GM12892 (cell line): Measurements from ENCODE around the gene GULP1.

Experiments
- POLR2A ChIP-seq: IDR thresholded peaks from 2 replicates; pipeline ENCODE4 v1.6.1; 2011; ENCODE audit warnings: low read depth, low read length, control low read depth
- POLR2AphosphoS5 ChIP-seq: IDR thresholded peaks from 2 replicates; pipeline ENCODE4 v1.6.1; 2011; ENCODE audit warnings: low read depth, low read length, control low read depth
- TAF1 ChIP-seq: IDR thresholded peaks from 2 replicates; pipeline ENCODE4 v1.6.1; 2011; ENCODE audit warnings: low read depth, mild to moderate bottlenecking, control low read depth, low read length, borderline replicate concordance

GRCh38 chr2:188609321-188610049 is 317.8 kb downstream of the GULP1 start:
- no peak for TF ChIP-seq POLR2A
- no peak for TF ChIP-seq POLR2AphosphoS5
- no peak for TF ChIP-seq TAF1
